Activated effector memory CD4-positive, alpha-beta T cell treated with Interleukin-2 at 50 U/mL for 16 hours (primary cell): Measurements from ENCODE around the gene TMEM115.
A peak's percentile ranks its signal among the peaks of the same experiment; 100 is the strongest.

Experiments
- DNase-seq: peaks from one replicate; pipeline ENCODE4 v3.0.0-alpha.2; 2020

The TMEM115 gene

GRCh38 chr3:50375258-50375931, 16.1 kb upstream of the TMEM115 start:
- DNase-seq = no peak

GRCh38 chr3:50374363-50375257, 15.3 kb upstream of the TMEM115 start:
- DNase-seq = no peak

- no peak for DNase-seq
Observed at GRCh38 chr3:50373146-50374051, 14.1 kb upstream of the TMEM115 start.

- DNase-seq = no peak
Observed at GRCh38 chr3:50372349-50372748, 13.0 kb upstream of the TMEM115 start.

GRCh38 chr3:50371133-50371685, 11.9 kb upstream of the TMEM115 start:
- DNase-seq = no peak

GRCh38 chr3:50370594-50370993, 11.3 kb upstream of the TMEM115 start:
- no peak for DNase-seq

- no peak for DNase-seq
Observed at GRCh38 chr3:50369012-50369670, 9.8 kb upstream of the TMEM115 start.

- no peak for DNase-seq
Observed at GRCh38 chr3:50365842-50366220, 6.5 kb upstream of the TMEM115 start.

- peak; percentile 92 for DNase-seq
Observed at GRCh38 chr3:50365080-50365841, 5.9 kb upstream of the TMEM115 start.

- no peak for DNase-seq
Observed at GRCh38 chr3:50364573-50365079, 5.3 kb upstream of the TMEM115 start.

GRCh38 chr3:50359760-50360110, 414 bp upstream of the TMEM115 start:
- no peak for DNase-seq

- no peak for DNase-seq
Observed at GRCh38 chr3:50358355-50358910, 888 bp downstream of the TMEM115 start.

GRCh38 chr3:50357481-50357880, 1.8 kb downstream of the TMEM115 start:
- DNase-seq = no peak

- DNase-seq = no peak
Observed at GRCh38 chr3:50356553-50356952, 2.8 kb downstream of the TMEM115 start.

- DNase-seq = no peak
Observed at GRCh38 chr3:50355829-50356552, 3.3 kb downstream of the TMEM115 start.

GRCh38 chr3:50354850-50355249, 4.5 kb downstream of the TMEM115 start:
- no peak for DNase-seq

- no peak for DNase-seq
Observed at GRCh38 chr3:50354186-50354764, 5.0 kb downstream of the TMEM115 start.

- no peak for DNase-seq
Observed at GRCh38 chr3:50353245-50354004, 5.9 kb downstream of the TMEM115 start.

GRCh38 chr3:50352781-50353180, 6.5 kb downstream of the TMEM115 start:
- DNase-seq = no peak
